ENCODE results near the gene PLAAT2. TPM values are rescaled to one million over a fixed set of nuclear protein-coding genes. Genes with fewer than 3 reads are reported as not detected.

Gene PLAAT2
- total and polyA plus RNA-seq, 10 of the 15 experiments (the other 5 are each of a cell fraction or from before 2014, with no cell fraction given), result 4.6 to 25.9 (median 8.6) TPM

- TF ChIP-seq ATF2 (IDR thresholded peaks at IDR 0.05; ENCODE audit: low read length), result no peak
- TF ChIP-seq FOXM1 (IDR thresholded peaks at IDR 0.05; ENCODE audit: low read depth, low read length), result no peak
- TF ChIP-seq TCF12 (IDR thresholded peaks at IDR 0.05; ENCODE audit: low read depth, low read length), result no peak
- TF ChIP-seq RELB (IDR thresholded peaks at IDR 0.05; ENCODE audit: low read depth), result no peak
- TF ChIP-seq CEBPZ (IDR thresholded peaks at IDR 0.05; ENCODE audit: low read depth, low read length), result no peak
- TF ChIP-seq E2F8 (IDR thresholded peaks at IDR 0.05; ENCODE audit: low read depth, partially characterized antibody), result no peak
- TF ChIP-seq NRF1 (conservative IDR thresholded peaks at IDR 0.05; ENCODE audit: low read depth, low read length), result no peak
- TF ChIP-seq SREBF1 (IDR thresholded peaks at IDR 0.05; ENCODE audit: low read length), result no peak
- no peak for TF ChIP-seq ZSCAN29 (IDR thresholded peaks at IDR 0.05)
- no peak for TF ChIP-seq PAX8 (IDR thresholded peaks at IDR 0.05)
- TF ChIP-seq ZNF274 (IDR thresholded peaks at IDR 0.05; ENCODE audit: insufficient read depth, insufficient read length), result no peak
- no peak for TF ChIP-seq SIN3A (IDR thresholded peaks at IDR 0.05; ENCODE audit: low read depth, low read length)
- no peak for TF ChIP-seq ZBED1 (IDR thresholded peaks at IDR 0.05; ENCODE audit: borderline replicate concordance)
Measured at GRCh38 chr11:63554877-63555223, 8.3 kb downstream of the PLAAT2 start (continued).

Data from GM12878 (cell line).